Spleen (tissue), 11 donors: ENCODE results near the gene DPM3. TPM values are rescaled to one million over a fixed set of nuclear protein-coding genes. Genes with fewer than 3 reads are reported as not detected.

Experiments
- DNase-seq: peaks from one replicate; pipeline ENCODE4 v3.0.0-alpha.2; 2020
- H3K27ac ChIP-seq, 8 donors: fragments of 200-600 bp; sonication (generic) in 7 of 8; 1 replicate in 4 of 8; 2 replicates in 4 of 8; pipeline versions ENCODE4 v1.5.0 to v1.8.0; 2016 to 2021; ENCODE audit warnings: inconsistent platforms in 4 of 8, mild to moderate bottlenecking in 4 of 8, moderate library complexity in 1 of 8
- H3K27me3 ChIP-seq, 7 donors: fragments of 200-600 bp; sonication (generic) in 6 of 7; replicated peaks in 1 of 7; 1 replicate in 4 of 7; 2 replicates in 3 of 7; pipeline versions ENCODE4 v1.5.0 to v1.8.0; 2016 to 2021; ENCODE audit warnings: inconsistent platforms in 3 of 7, mild to moderate bottlenecking in 1 of 7
- H3K36me3 ChIP-seq, 6 donors: fragments of 200-600 bp; sonication (generic) in 5 of 6; 1 replicate in 4 of 6; 2 replicates in 2 of 6; pipeline versions ENCODE4 v1.5.0 to v1.8.0; 2016 to 2021; ENCODE audit warnings: inconsistent platforms in 2 of 6
- H3K4me1 ChIP-seq, 6 donors: fragments of 200-600 bp; sonication (generic) in 5 of 6; 1 replicate in 3 of 6; 2 replicates in 3 of 6; pipeline versions ENCODE4 v1.5.0 to v1.8.0; 2016 to 2021; ENCODE audit warnings: inconsistent platforms in 3 of 6
- H3K4me3 ChIP-seq, 8 donors: fragments of 200-600 bp; sonication (generic) in 7 of 8; 1 replicate in 4 of 8; 2 replicates in 4 of 8; pipeline versions ENCODE4 v1.5.0 to v1.8.0; 2016 to 2021; ENCODE audit warnings: inconsistent platforms in 4 of 8, mild to moderate bottlenecking in 4 of 8, moderate library complexity in 2 of 8
- H3K9me3 ChIP-seq, 8 donors: fragments of 200-600 bp; sonication (generic) in 7 of 8; 1 replicate in 4 of 8; 2 replicates in 4 of 8; pipeline versions ENCODE4 v1.5.0 to v1.8.0; 2016 to 2021; ENCODE audit warnings: inconsistent platforms in 4 of 8
- POLR2A ChIP-seq, 3 donors: fragments of 450-650 bp; IDR thresholded peaks; one replicate each; pipeline ENCODE4 v1.5.1; 2017; ENCODE audit warnings: antibody characterized with exemption in 3 of 3, mild to moderate bottlenecking in 1 of 3
- POLR2AphosphoS5 ChIP-seq, 3 donors: sonication (generic); formaldehyde crosslinking; IDR thresholded peaks; one replicate each; pipeline ENCODE4 v1.5.1; 2017; ENCODE audit warnings: antibody characterized with exemption in 3 of 3
- WGBS, 5 donors: extraction: QIAGEN DNeasy Blood & Tissue Kit in 3 of 5; methylation state at CpG; one replicate each; pipeline versions ENCODE4 v1.1.5 to v1.1.7; 2013 to 2018; 5-methylcytosine and 5-hydroxymethylcytosine counted together
- intact Hi-C: fragments of 100-400 bp; cut with DNase I; formaldehyde crosslinking; loops from one replicate; pipeline ENCODE4 v1.15.0; 2023; ENCODE audit warnings: low total_unique reads
- polyA plus RNA-seq, 3 donors: library from polyadenylated mRNA; stranded (reverse); fragments of 200-250 nt; gene quantifications; one replicate each; pipeline ENCODE4 v1.2.1, GENCODE V29; 2013
- total RNA-seq, 7 donors: library from RNA; depleted of rRNA in 3 of 7; stranded (reverse); fragments of >200 nt in 3 of 7; fragmentation: NEBNext Ultra II Directional in 4 of 7; extraction: Animal tissue kit (Norgen Biotek cat#: 25700) in 4 of 7; gene quantifications; one replicate each; pipeline versions ENCODE4 v1.1.0 to v1.2.1, GENCODE V29; 2016 to 2021
- TF ChIP-seq, protein P1 (sequence below), 11 experiments: fragments of 200-600 bp in 7 of 11; fragments of 450-650 bp in 4 of 11; sonication (generic) in 4 of 11; IDR thresholded peaks in 8 of 11; conservative IDR thresholded peaks in 3 of 11; 1 replicate in 7 of 11; 2 replicates in 4 of 11; pipeline versions ENCODE4 v1.4.0 to v1.8.0; 2016 to 2021; ENCODE audit warnings: antibody characterized with exemption in 11 of 11, inconsistent platforms in 4 of 11, mild to moderate bottlenecking in 1 of 11
- donor health status: healthy with polysubstance abuse.
- donor health status: DM: no; HTN: no; CAD: no; lungs with moderate emphysema.
- donor health status: DM: no; HTN: no; CAD: no.
- donor health status: Bipolar disorder and iron deficiency.
- donor health status: healthy.
- donor health status: DM: no; HTN: no; CAD: no.
- donor health status: DM: yes; HTN: yes; CAD: no.

The DPM3 gene
- total and polyA plus RNA-seq, 10 donors: 25.0 to 262 (median 54.1) TPM

DNA sequence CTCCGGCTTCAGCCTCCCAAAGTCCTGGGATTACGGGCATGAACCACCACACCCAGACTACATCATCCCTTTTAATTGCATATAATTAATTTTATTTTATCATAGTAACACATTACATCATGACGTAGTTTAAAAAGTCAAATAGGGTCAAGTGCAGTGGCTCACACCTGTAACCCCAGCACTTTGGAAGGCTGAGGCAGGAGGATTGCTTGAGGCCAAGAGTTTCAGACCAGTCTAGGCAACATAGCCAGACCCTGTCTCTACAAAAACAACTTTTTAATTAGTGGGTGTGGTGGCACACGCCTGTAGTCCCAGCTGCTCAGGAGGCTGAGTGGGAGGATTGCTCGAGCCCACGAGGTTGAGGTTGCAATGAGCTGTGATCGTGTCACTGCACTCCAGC lies 41.0 kb downstream of the DPM3 start:
- peaks cover 0 to 19% (median 1%) of the 10 kb centered on the region in 6 donors for H3K4me1 ChIP-seq
- peaks cover 0 to 32% (median 0%) of the 10 kb centered on the region in 7 donors for H3K27me3 ChIP-seq
- H3K9me3 ChIP-seq: no peaks in the 10 kb centered on the region
- H3K36me3 ChIP-seq: no peaks in the 10 kb centered on the region
- no peak for DNase-seq
- WGBS, 5 donors: 78 to 91% (median 83%) methylated on average over 7 of the region's 7 CpGs
- H3K27ac ChIP-seq: no peak overlapping the region
- intact Hi-C loops: no loop called here
- no peak overlapping the region for H3K4me3 ChIP-seq
- TF ChIP-seq, protein P1, sequence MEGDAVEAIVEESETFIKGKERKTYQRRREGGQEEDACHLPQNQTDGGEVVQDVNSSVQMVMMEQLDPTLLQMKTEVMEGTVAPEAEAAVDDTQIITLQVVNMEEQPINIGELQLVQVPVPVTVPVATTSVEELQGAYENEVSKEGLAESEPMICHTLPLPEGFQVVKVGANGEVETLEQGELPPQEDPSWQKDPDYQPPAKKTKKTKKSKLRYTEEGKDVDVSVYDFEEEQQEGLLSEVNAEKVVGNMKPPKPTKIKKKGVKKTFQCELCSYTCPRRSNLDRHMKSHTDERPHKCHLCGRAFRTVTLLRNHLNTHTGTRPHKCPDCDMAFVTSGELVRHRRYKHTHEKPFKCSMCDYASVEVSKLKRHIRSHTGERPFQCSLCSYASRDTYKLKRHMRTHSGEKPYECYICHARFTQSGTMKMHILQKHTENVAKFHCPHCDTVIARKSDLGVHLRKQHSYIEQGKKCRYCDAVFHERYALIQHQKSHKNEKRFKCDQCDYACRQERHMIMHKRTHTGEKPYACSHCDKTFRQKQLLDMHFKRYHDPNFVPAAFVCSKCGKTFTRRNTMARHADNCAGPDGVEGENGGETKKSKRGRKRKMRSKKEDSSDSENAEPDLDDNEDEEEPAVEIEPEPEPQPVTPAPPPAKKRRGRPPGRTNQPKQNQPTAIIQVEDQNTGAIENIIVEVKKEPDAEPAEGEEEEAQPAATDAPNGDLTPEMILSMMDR (IDR thresholded peaks at IDR 0.05 in 8 of 11, conservative IDR thresholded peaks at IDR 0.05 in 3 of 11): no peak
- TF ChIP-seq POLR2AphosphoS5 (IDR thresholded peaks at IDR 0.05): no peak
- no peak for TF ChIP-seq POLR2A (IDR thresholded peaks at IDR 0.05)

DNA sequence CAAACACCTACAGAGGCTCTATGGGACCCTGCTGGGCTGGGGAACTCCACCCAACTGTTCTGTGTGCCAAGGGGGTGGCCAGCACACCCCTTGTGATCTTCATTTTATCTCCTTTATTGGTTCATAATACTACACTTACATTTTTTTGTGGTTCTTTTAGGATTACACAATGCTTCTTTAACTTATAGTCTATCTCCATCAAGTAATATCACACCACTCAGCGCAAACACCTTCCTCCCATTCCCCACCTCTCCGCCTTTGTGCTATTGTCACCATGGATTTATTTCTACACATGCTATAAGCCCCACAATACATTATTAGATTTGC lies 45.7 kb downstream of the DPM3 start:
- DNase-seq: no peak
- TF ChIP-seq, protein P1 (IDR thresholded peaks at IDR 0.05 in 8 of 11, conservative IDR thresholded peaks at IDR 0.05 in 3 of 11): peak in 1 of 11 experiments; percentile 1
- no peak for TF ChIP-seq POLR2AphosphoS5 (IDR thresholded peaks at IDR 0.05)
- WGBS, 5 donors: 70 to 91% (median 81%) methylated on average over 2 of the region's 2 CpGs
- Histone ChIP-seq H3K9me3 (no peaks in the 10 kb centered on the region), H3K27me3 (peaks cover 0 to 42% (median 0%) of the 10 kb centered on the region in 7 donors), H3K27ac (no peak overlapping the region), H3K36me3 (no peaks in the 10 kb centered on the region), H3K4me1 (peaks cover 0 to 20% (median 11%) of the 10 kb centered on the region in 6 donors), H3K4me3 (no peak overlapping the region)
- intact Hi-C loops: no loop called here

DNA sequence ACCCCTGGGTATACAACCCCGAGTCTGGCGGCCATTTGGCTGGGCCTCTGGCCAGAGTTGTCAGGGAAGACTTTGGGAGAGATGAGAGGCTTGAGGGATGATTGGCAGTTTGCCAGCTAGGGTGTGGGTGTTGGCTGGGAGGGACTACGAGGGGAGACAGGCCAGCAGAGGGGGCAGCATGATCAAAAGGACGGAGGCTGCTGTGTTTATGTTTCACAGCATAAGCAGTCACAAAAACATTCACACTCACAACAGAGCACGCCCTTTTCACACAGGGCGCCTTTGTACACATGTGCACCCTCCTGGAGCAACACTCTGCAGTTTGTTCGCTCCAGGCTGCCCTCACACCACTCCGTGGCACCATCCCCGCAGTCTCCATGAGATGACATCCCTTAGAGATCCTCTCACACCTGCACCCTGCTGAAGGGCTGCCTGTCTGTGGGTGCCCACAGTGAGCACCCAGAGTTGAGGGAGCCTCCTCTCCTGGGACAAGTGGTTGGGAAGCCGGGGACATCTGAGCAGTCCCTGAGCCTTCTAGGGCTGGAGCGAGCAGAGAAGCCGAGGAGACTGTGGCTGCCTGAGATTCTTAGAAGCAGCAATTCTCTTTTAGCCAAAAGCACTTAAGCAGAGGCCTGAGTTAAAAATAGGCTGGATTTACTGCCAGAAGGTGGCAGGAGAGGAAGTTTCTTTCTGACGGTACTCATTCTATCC lies 46.3 kb downstream of the DPM3 start:
- Histone ChIP-seq H3K27ac (no peak overlapping the region), H3K27me3 (peaks cover 0 to 42% (median 0%) of the 10 kb centered on the region in 7 donors), H3K4me3 (no peak overlapping the region), H3K4me1 (peaks cover 0 to 20% (median 11%) of the 10 kb centered on the region in 6 donors), H3K9me3 (no peaks in the 10 kb centered on the region), H3K36me3 (no peaks in the 10 kb centered on the region)
- intact Hi-C loops: no loop called here
- TF ChIP-seq POLR2A (IDR thresholded peaks at IDR 0.05) (no peak), POLR2AphosphoS5 (IDR thresholded peaks at IDR 0.05) (no peak)
- TF ChIP-seq, protein P1 (IDR thresholded peaks at IDR 0.05 in 8 of 11, conservative IDR thresholded peaks at IDR 0.05 in 3 of 11): peak in 6 of 11 experiments; percentile 7 to 46 (median 24)
- no peak for DNase-seq
- 38 to 45% (median 41%) methylated on average over 12 to 13 of the region's 13 CpGs for WGBS, 5 donors

DNA sequence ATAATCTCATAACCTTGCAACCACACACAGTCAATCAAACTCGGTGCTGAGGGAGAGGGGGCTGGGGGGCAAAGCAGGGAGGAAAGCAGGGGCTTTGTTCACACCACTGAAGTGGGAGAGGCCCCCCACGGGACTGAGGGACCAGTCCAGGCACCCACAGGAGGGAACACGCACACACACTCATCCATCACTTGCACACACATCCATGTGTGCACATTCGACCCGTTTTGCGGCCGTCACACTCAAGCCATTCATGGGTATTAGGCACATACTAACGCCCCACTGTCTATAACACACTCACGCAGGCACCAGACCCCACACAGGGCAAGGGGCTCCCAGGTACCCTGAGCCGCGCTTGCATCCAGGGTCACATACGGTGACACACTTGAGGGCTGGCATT lies 47.7 kb downstream of the DPM3 start:
- Histone ChIP-seq H3K4me3 (no peak overlapping the region), H3K4me1 (peaks cover 0 to 22% (median 11%) of the 10 kb centered on the region in 6 donors), H3K36me3 (no peaks in the 10 kb centered on the region), H3K27ac (no peak overlapping the region), H3K27me3 (peaks cover 0 to 30% (median 0%) of the 10 kb centered on the region in 7 donors), H3K9me3 (no peaks in the 10 kb centered on the region)
- intact Hi-C loops: no loop called here
- WGBS, 5 donors: 88 to 93% (median 89%) methylated on average over 11 to 12 of the region's 12 CpGs
- TF ChIP-seq, protein P1 (IDR thresholded peaks at IDR 0.05 in 8 of 11, conservative IDR thresholded peaks at IDR 0.05 in 3 of 11): peak in 1 of 11 experiments; percentile 10
- TF ChIP-seq POLR2AphosphoS5 (IDR thresholded peaks at IDR 0.05) (no peak), POLR2A (IDR thresholded peaks at IDR 0.05) (no peak)
- peak; percentile 54 for DNase-seq
